ENCODE data around the gene ZBTB7A.
A peak's percentile ranks its signal among the peaks of the same experiment; 100 is the strongest.

Gene ZBTB7A

DNA sequence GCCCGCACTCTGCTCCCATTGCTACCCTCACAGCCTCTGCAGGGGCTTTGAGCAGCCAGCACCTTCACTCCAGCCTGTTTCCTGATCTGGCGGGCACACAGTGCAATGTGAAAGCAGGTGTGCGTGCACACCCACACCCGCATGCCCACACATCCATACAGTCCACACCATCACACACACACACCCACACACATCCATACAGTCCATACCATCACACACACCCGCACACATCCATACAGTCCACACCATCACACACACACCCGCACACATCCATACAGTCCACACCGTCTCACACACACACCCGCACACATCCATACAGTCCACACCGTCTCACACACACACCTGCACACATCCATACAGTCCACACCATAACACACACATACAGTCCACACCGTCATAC is 31.1 kb downstream of the ZBTB7A start:
- no peak for DNase-seq (ENCODE audit: low spot score)

DNA sequence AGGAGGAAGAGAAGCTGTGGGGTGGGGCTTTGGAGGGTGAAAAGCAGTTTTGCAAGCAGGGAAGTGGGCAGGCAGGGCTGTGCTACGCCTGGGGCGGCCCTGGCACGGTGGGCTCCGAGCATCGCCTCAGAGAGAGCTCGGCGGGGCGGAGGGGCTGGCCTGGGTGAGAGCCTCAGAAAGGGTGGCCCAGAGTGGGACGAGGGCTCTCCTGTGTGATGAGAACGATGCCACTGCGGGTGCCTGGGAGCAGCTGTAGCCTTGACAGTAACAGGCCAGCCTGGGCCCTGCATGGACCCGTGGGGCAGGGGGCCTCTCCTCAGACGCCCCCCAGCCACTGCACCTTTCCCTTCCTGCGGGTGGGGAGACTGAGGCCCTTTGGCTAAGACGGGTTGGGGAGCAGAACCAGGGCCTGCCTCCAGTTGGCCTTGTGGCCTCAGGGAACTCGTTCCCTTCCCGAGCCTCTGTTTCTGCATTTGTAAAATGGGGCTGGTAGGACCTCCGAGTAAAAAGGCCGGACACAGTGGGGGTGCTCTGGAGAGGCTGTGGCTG is 31.6 kb downstream of the ZBTB7A start:
- DNase-seq (ENCODE audit: low spot score) = no peak

DNA sequence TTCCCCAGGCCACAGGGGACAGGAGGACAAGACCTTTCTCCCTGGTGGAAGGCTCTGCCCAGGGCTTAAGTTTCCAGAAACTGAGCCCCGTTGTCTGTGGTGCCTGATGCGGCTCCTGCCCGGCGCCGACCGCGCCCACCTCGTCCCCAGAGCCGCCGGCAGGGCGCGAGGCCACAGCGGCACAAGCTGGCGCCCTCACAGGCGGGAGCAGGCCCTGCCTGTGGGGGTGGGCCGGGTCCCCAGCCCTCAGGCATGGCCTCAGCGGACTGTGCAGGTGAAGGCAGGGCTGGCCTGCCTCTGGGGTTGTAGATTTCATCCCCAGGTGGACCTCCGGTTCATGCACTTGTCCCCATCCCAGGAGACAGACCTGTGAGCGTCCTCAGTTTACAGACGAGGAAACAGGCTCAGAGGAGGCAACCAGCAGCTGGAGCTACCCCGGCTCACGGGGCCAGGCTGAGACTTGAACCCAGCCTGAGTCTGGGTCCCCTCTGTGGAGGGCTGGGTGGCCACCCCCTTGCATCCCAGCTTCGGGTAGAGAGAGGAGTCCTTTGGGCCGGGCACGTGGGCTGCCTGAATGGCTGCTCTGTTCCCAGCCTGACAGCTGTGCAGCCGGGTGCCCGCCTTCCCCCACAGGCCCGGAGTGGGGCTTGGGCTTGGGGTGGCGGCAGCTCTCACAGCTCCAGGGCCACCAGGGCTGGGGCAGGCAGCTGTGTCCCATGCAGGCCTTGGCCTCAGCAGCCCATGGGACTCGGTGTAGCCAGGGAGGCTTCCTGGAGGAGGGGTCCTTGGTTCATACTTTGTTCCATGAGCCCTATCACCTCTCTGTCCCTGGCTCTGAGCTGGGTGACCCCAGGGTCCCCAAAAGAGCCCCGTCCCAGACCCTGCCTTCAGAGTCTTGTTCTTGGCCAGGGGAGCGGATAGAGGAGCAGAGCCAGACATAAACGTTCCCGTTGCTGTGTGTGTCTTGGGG is 32.4 kb downstream of the ZBTB7A start:
- no peak for DNase-seq (ENCODE audit: low spot score)

DNA sequence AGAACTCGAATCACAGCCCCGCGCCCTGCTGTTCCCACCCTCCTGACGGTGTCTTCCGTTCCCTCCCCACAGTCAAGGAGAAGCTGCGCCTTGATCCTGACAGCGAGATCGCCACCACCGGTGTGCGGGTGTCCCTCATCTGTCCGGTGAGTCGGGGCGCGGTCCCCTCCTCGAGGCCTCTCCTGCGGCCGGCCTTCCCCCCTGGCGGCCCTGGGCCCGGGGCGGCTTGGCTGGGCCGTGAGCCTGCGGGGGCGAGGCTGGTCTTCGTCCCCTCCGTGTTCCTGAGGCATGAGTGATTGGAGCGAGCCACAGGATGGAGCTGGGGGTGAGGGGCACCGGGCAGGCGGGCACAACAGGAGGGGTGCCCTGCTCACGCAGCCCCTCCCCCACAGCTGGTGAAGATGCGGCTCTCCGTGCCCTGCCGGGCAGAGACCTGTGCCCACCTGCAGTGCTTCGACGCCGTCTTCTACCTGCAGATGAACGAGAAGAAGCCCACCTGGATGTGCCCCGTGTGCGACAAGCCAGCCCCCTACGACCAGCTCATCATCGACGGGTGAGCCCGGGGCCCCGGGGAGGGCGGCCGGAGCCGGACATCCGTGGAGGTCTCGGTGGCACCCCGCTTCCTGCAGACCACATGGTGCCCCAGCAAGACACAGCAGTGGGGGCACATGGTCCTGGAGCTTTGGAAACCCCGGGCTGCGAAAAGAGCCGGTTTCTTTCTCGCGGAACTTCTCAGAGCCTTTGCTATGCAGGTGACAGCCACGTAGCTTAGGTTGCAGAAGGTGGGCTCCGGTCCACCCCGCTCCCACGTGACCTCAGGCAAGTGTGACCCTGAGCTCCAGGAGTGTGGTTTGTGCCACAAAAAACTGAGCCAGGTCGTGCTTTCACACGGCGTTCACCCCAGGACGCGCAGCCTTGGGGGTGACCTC is 33.4 kb downstream of the ZBTB7A start:
- DNase-seq (ENCODE audit: low spot score) = no peak

DNA sequence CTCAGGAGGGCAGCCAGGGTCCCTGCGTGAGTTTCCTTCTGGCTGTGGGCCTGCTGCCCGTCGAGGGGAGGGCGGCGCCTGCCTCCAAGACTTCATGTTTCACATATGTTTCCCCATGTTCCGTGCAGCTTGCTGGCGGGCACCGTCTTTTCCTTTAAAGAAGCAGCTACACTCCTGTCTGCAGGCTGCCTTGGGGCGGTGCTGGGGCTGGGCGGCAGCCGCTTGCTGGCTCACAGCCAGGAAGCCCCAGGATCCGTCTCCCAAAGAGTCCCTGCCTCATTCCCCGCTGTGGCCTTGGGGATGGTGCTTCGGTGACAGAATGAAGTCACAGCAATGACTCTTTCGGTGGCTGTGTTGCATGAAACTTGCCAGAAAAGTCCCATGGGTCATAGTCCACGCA is 34.3 kb downstream of the ZBTB7A start:
- no peak for DNase-seq (ENCODE audit: low spot score)

DNA sequence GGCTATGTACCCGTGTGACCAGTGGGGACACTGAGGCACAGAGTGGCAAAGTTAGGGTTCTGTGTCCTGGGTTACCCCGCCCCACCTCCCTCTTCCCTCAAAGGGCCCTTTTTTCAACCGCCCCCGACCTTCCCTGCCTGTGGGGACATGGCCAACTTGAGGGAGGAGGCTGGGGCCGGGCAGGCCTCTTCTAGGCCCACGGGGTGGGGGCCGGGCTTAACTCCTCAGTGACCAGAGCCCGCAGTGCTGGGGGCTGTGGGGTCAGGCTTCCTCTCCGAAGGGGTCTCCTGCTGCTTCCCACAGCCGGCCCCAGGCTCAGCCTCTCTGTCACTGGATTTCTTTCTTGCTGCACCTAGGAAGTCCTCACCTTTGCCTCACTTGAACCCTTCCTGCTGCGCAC is 35.3 kb downstream of the ZBTB7A start:
- no peak for DNase-seq (ENCODE audit: low spot score)

DNA sequence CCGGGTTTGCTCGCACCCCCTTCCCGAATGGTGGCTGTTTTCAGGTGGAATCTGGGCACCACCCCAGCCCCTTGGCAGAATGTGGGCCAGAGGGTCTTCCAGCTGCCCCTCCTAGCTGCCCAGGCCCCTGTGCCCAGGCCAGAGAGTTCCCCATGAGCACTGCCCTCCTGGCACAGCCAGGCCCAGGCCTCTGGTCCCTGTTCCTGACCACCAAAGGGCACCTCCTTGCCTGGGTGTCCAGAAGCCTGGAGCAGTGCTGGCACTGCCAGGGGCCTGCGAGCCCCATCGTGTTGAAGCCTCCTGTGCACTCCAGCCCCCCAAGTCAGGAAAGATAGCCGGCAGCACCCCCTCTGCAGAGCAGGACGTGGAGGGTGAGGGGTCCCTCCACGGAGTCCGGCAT is 35.7 kb downstream of the ZBTB7A start:
- no peak for DNase-seq (ENCODE audit: low spot score)

DNA sequence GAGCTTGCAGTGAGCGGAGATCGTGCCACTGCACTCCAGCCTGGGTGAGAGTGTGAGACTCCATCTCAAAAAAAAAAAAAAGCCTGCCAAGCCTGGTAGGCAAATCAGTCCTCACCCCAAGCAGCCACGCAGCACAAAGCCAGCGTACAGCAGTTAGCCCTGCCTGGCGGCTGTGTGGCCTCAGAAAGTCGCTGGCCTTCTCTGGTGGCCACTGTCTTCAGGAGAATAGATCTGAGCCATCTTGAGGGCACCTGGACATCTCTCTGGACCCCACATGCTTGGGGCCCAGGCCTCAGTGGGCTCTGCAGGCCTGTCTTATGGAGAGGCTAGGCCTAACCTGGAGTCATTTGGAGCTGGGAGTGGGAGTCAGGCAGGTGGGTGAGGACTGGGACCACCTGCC is 36.1 kb downstream of the ZBTB7A start:
- DNase-seq (ENCODE audit: low spot score) = no peak

DNA sequence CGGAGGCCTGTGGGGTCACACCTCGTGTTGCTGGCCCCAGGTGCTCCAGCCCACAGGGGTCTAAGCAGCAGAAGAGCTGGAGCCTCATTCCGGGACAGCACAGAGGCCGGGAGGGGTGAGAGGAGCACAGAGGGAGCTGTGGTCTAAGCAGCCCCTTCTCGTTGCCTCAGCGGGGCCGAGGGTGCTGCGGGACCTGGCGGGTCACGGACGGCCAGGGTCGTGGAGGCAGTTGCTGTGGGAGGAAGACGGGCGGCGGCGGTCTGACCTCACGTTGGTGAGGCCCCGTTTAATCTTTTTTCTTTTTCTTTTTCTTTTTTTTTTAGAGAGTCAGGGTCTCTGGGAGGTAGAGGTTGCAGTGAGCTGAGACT is 37.5 kb downstream of the ZBTB7A start:
- DNase-seq (ENCODE audit: low spot score) = no peak

DNA sequence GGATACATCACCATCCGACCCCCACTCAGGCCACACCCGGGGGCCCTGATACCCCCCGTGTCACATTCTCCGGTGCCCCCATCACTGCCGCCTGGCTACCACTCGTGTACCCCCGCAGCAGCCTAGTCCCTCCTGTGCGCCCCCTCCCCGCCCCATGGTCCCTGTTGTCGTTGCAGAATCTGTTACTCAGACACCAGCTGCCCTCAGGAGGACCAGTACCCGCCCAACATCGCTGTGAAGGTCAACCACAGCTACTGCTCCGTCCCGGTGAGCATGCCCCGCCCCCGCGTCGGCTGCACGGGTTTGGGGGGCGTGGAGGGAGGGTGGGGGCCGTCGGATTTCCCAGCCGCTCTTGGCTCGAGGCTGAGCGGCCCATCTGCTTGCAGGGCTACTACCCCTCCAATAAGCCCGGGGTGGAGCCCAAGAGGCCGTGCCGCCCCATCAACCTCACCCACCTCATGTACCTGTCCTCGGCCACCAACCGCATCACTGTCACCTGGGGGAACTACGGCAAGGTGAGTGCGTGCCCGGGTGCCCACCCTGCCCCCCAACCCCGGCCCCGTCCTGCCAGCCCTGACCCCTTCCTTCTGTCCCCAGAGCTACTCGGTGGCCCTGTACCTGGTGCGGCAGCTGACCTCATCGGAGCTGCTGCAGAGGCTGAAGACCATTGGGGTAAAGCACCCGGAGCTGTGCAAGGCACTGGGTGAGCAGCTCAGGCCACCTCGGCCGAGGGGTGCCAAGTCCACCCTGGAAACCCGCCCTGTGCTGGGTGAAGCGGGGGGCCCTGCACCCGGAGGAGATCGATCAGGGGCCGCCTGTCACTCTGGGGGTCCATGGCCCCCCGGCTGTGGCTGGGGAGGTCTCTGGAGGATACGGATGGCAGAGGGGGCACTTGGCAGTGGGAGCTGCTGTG is 38.1 kb downstream of the ZBTB7A start:
- DNase-seq (ENCODE audit: low spot score) = no peak

DNA sequence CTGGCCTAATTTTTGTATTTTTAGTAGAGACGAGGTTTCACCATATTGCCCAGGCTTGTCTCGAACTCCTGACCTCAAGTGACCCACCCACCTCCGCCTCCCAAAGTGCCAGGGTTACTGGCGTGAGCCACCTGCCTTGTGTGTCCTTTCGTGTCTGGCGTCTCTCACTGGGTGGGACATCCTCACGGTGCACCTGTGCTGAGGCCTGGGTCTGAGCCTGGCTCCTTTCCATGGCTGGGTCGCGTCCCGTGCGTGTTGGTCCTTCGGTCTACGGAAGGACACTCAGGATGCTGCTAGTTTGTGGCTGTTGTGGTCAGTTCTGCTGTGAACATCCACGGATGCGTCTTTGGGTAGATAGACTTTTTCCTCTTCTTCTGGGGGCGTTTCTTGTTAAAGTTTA is 39.6 kb downstream of the ZBTB7A start:
- no peak for DNase-seq (ENCODE audit: low spot score)

DNA sequence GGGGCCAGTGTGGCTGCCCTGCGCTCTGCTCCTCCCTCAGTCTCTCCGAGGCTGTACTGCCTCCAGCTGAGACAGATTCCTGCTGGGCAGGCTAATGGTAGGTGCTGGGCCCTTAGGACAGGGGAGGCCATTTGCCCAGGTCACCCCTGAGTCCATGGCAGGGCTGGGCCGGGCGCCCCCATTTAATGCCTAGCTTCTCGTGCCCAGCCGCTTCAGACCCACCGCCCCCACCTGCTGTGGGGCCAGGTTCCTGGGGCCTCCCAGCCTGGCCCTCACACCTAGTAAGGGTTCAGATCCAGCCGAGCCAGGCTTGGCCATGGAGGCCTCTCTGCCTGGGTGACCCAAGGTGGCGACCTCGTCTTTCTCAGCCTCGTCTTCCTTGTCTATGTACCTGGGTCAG is 41.4 kb downstream of the ZBTB7A start:
- no peak for DNase-seq (ENCODE audit: low spot score)

DNA sequence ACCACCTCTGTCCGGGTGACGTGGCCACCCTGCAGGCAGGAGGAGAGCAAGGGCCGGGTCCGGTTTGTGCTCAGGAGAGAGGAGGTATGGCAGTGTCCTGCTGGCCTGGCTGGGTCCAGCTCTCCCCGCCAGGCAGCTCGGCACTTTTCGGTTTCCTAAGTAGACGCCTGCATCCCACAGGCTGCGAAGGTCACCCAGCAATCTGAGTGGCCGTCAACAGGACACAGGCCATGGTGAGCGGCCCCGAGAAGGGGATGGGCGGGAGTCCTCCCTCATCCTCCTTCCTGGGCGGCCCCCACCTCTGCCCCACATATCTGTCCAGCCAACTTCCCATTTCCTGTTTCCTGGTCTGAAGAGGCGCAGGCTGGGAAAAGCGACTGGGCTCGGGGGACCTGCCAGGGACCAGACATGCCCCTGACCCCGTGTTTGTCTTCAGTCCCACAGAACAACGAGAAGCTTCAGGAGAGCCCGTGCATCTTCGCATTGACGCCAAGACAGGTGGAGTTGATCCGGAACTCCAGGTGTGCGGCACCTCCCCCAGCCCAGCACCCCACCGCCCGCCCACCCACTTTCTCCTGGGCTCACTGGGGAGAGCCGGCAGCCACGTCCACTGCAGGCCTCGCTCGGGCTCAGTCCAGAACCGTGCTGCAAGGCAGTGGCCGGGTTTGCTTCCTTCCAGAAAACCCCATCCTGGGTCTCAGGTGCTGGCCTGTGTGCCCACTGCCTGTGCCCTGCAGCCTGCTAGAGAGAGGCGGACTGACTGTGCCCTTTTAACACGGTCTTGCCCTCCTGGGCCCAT is 42.9 kb downstream of the ZBTB7A start:
- no peak for DNase-seq (ENCODE audit: low spot score)

DNA sequence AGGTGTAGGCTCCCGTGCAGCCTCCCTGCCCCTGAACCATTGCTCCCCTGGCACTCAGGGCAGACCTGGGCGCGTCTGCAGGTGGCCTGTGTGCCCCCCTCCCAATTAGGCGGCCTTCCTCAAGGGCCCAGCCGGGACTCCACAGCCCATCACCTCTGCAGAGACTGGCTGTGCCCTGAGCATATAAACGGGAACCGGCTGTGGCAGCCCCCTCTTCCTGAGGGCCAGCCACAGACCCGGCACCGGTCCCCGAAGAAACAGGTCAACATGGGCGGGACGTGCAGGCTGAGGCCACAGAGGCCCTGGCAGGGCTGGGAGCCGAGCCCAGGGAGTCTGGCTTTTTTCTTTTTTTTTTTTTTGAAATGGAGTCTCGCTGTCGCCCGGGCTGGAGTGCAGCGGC is 47.1 kb downstream of the ZBTB7A start:
- DNase-seq (ENCODE audit: low spot score) = no peak

DNA sequence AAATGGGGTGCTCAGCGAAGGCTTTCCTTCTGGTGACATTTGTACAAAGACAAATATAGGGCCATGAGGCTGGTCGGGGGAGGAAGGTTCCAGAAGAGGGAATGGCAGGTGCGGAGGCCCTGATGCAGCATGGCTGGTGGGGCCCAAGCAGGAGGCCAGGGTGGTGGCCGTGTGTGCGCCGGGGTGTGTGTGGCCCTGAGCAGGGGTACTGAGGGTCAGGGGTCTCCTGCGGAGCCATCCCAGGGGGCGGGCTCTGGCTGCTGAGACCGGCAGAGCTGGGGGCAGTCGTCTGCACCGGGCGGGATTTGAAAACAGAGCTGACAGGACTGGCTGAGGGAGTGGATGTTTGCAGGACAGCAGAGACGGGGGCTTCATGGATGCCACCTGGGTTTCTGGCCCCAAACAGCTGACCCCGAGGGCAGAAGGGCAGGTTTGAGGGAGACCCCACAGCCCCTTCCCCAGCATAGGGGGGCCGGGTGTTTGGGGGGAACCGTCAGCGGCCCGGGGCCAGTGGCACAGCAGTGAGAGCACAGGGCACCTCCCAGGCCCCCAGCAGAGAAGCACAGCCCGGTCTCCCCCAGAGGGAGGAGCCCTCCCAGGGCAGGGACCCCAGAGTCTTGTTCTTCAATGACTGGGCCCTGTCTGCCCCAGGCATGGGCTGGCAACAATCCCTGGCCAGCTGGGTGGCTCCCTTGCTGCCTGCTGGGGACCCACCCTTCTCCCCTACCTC is 47.8 kb downstream of the ZBTB7A start:
- no peak for DNase-seq (ENCODE audit: low spot score)

DNA sequence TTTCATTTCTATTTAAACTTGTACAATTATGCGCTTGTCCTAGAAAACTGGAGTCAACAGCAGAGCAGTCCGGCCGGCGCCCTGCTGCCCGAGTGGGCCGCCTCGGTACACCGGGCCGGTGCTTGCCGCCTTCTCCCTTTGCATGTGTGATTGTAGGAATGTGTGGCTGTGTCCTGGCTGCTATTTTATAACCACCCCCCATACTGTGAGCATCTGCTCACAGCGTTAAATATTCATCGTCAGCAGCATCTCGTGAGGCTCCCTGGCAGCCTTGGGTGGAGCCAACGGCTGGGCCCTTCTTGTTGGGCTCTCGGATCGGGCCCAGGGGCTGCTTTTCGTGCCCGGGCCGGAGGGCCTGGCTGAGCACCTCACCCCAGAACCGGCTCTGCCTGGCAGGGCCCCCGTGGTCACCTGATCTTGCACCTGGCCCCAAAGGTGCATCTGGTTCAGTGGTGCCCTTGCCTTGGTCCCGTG is 48.5 kb downstream of the ZBTB7A start:
- peak; percentile 4 for DNase-seq (ENCODE audit: low spot score)

DNA sequence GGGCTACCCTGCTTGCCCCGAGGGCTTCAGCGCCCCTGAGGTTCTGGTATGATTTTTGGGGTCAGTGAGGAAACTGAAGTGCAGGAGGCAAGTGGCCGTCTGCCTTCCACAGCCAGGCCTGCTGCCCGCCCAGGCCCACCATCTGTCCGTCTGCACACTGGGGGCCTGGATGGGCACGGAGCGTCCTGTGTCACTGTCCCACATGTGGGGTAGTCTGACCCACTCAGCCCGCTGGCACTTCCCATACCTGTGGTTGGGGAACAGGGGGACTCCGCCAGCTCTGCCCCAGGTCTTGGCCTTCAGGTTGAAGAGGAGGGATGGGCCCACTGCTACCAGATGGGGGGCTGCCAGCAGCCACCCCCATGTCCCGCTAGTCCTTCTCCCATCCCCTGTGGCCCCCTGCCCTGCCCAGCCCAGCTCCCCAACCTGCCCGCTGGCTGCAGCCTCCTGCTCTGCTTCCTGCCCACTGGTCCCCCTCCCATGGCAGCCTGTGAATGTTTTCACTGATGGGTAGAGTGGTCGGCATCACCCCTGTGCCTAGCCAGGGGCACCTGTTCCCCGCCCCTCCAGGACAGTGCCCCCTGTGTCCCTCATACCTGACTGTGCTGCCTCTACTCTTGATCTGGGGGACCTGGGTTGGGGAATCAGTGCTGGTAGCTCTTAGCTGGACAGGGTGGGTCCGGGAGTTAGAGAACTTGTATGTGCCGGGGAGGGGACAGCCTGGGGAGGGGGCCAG is 49.6 kb downstream of the ZBTB7A start:
- peak; percentile 6 for DNase-seq (ENCODE audit: low spot score)

DNA sequence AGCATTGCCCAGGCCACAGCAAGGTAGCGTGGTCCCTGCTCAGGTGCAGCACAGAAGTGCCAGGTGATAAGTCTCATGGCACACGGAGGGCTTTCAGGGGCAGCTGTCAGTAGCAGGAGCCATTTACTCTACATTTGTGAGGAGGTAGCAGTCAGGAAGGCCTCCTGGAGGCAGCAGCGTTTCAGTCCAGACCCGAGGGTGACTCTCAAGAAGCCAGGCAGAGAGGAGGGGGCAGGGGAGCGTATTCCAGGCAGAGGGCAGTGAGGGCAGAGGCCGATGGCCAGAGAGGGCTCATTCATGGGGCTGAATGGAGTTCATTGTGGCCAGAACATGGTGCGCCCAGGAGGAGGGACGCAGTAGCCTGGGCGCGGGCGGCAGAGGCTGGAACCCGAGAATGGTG is 50.2 kb downstream of the ZBTB7A start:
- DNase-seq (ENCODE audit: low spot score) = peak; percentile 4

DNA sequence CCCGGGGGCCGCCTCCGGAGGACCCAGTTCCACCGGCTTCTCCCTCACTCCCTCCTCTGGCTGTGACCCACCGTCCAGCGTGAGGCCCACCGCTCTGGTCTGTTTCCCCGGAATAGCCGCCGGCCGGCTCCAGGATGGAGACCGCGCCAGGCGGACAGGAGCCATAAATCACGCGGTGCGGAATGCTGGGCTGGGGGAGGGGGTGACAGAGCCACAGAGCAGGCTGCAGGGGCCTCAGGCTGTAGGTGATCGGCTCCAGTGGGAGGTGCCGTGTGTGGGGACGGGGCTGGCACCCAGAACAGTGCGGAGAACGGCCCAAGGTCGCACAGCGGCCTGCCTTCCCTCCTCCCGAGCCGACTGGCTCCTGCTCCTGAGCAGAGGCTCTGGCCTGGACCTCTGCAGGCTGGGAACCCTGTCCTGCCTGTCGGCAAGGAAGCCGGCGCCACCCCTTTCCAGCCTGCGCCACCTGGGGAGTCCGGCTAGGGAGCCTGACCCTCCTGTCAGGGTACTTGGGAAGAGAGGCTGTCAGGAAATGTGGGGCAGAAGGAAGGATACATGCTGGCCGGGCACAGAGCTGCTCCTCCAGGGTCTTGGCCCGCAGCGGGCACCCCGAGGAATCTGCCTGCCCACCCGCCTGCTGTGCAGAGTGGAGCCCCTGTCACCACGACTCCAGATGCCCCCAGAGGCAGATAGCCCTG is 50.8 kb downstream of the ZBTB7A start:
- peak; percentile 7 for DNase-seq (ENCODE audit: low spot score)
